Gastrocnemius medialis (tissue), 4 donors: ENCODE data around the gene IFI6. TPM values are rescaled to one million over a fixed set of nuclear protein-coding genes. Genes with fewer than 3 reads are reported as not detected.

Source experiments
- ATAC-seq, 2 donors: fragments of 150-250 bp; one replicate each; pipeline ENCODE4 v1.9.1; 2016
- DNase-seq, 2 donors: peaks; one replicate each; pipeline ENCODE4 v3.0.0-alpha.2; 2019
- H3K27ac ChIP-seq, 4 donors: fragments of 200-600 bp; sonication (generic); 1 replicate in 1 of 4; 2 replicates in 3 of 4; pipeline ENCODE4 v1.5.1; 2016 to 2018; ENCODE audit warnings: mild to moderate bottlenecking in 2 of 4, moderate library complexity in 1 of 4
- H3K27me3 ChIP-seq, 3 donors: fragments of 200-600 bp; sonication (generic) in 2 of 3; 1 replicate in 1 of 3; 2 replicates in 2 of 3; pipeline versions ENCODE4 v1.5.1 to v1.6.0; 2016 to 2019; ENCODE audit warnings: mild to moderate bottlenecking in 1 of 3, moderate library complexity in 1 of 3
- H3K36me3 ChIP-seq, 2 donors: fragments of 200-600 bp; sonication (generic) in 1 of 2; one replicate each; pipeline ENCODE4 v1.5.1; 2017 to 2018
- H3K4me1 ChIP-seq, 2 donors: fragments of 200-600 bp; sonication (generic) in 1 of 2; one replicate each; pipeline ENCODE4 v1.5.1; 2016 to 2017; ENCODE audit warnings: mild to moderate bottlenecking in 2 of 2
- H3K4me3 ChIP-seq, 4 donors: fragments of 200-600 bp; sonication (generic) in 3 of 4; 1 replicate in 1 of 4; 2 replicates in 3 of 4; pipeline ENCODE4 v1.5.1; 2016 to 2019; ENCODE audit warnings: mild to moderate bottlenecking in 2 of 4
- H3K9me3 ChIP-seq, 3 donors: fragments of 200-600 bp; sonication (generic) in 2 of 3; 1 replicate in 1 of 3; 2 replicates in 2 of 3; pipeline ENCODE4 v1.5.1; 2016 to 2019
- POLR2A ChIP-seq, 2 donors: fragments of 450-650 bp; IDR thresholded peaks; one replicate each; pipeline ENCODE4 v1.6.1; 2017; ENCODE audit warnings: antibody characterized with exemption in 2 of 2, mild to moderate bottlenecking in 2 of 2, moderate library complexity in 2 of 2
- in situ Hi-C, 4 donors: fragments of 200-750 bp; cut with MboI; loops; one replicate each; pipeline versions ENCODE4 v1.15.0 to v1.8.0; 2017; ENCODE audit warnings: low sequenced_read_pairs in 4 of 4
- intact Hi-C: fragments of 100-400 bp; cut with DNase I; formaldehyde crosslinking; loops from one replicate; pipeline ENCODE4 v1.15.1; 2023; ENCODE audit warnings: low total_unique reads
- total RNA-seq, 4 donors: library from RNA; depleted of rRNA; stranded (reverse); fragments of >200 nt; gene quantifications; one replicate each; pipeline versions ENCODE4 v1.1.0 to v1.2.3, GENCODE V29; 2016
- TF ChIP-seq, protein P1 (sequence below), 5 experiments: fragments of 450-650 bp in 3 of 5; fragments of 200-600 bp in 2 of 5; sonication (generic) in 2 of 5; IDR thresholded peaks in 4 of 5; conservative IDR thresholded peaks in 1 of 5; 1 replicate in 4 of 5; 2 replicates in 1 of 5; pipeline ENCODE4 v1.5.1; 2016 to 2019; ENCODE audit warnings: antibody characterized with exemption in 5 of 5, mild to moderate bottlenecking in 3 of 5, moderate library complexity in 3 of 5

The IFI6 gene
- total RNA-seq, 4 donors from 2014 or later: 7.7 to 25.1 (median 14.5) TPM

DNA sequence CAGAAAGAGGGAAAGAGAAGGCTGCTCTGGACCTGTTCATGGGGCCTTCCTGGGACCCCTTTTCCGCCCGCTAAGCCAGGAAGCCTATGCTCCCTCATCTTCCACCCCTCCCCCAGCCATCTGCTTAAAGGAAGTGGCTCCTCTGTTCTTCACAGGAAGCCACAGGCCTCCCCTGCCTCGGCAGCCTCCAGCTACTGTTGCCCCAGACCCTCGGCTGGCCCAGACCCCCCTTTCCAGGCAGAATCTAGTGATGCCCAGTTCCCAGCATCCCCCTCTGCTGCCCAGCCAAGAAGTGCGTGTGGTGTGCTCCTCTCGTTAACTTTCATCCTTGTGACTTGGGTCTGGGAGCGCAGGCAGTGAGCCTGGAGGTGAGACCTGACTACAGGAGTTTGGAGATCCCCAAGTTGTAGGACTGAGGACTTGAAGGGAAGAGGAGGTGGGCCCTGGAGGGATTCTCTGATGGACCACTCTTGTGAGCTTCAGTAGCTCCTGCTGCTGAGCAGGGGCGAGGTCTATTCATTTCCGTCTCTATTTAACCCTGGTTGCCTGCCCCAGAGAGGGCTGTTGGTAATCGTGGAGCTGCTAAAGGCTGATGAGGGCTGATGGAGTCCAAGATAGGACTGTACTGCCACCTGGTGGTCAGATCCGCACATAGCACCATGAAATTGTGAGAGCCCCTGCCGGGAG lies 9.1 kb downstream of the IFI6 start:
- Histone ChIP-seq H3K27me3 (no peaks in the 10 kb centered on the region), H3K4me1 (peaks cover 0 to 20% of the 10 kb centered on the region in 2 donors), H3K4me3 (no peak overlapping the region), H3K36me3 (no peaks in the 10 kb centered on the region), H3K9me3 (no peaks in the 10 kb centered on the region), H3K27ac (peak overlapping the region in 3 of 4 donors; percentile 48 to 74 (median 66))
- in situ Hi-C loops (loop anchor here in 3 of 4 donors (5.0 to 10.0 kb wide), 3 partner anchors 51 to 268 kb away; partner anchors contain the start of gene GPR3 (in 2 of the 3)), intact Hi-C loops (loop anchor here (1.0 to 5.0 kb wide), 4 partner anchors 36 to 361 kb away; partner anchors contain the start of gene GPR3)
- TF ChIP-seq, protein P1, sequence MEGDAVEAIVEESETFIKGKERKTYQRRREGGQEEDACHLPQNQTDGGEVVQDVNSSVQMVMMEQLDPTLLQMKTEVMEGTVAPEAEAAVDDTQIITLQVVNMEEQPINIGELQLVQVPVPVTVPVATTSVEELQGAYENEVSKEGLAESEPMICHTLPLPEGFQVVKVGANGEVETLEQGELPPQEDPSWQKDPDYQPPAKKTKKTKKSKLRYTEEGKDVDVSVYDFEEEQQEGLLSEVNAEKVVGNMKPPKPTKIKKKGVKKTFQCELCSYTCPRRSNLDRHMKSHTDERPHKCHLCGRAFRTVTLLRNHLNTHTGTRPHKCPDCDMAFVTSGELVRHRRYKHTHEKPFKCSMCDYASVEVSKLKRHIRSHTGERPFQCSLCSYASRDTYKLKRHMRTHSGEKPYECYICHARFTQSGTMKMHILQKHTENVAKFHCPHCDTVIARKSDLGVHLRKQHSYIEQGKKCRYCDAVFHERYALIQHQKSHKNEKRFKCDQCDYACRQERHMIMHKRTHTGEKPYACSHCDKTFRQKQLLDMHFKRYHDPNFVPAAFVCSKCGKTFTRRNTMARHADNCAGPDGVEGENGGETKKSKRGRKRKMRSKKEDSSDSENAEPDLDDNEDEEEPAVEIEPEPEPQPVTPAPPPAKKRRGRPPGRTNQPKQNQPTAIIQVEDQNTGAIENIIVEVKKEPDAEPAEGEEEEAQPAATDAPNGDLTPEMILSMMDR (IDR thresholded peaks at IDR 0.05 in 4 of 5, conservative IDR thresholded peaks at IDR 0.05 in 1 of 5): peak; percentile 91 to 98 (median 94)
- TF ChIP-seq POLR2A (IDR thresholded peaks at IDR 0.05): no peak
- DNase-seq (peak; percentile 53 to 75), ATAC-seq (peak; percentile 51 to 60)

DNA sequence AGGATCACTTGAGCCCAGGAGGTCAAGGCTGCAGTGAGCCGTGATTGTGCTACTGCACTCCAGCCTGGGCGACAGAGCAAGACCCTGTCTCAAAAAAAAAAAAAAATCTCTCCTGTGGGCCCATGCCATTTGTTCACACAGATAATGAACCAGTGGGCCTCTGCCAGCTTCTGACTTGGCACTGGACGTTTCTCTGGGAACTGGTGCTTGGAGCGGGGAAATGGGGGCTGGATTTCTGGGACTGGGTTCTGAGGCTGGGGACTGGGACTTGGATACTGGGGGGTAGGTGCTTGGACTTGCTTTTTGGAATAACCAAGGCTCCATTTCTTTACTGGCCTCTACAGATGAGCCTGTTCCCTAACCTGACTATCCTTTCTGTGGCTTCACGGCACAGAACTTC lies 9.7 kb downstream of the IFI6 start:
- TF ChIP-seq, protein P1 (IDR thresholded peaks at IDR 0.05 in 4 of 5, conservative IDR thresholded peaks at IDR 0.05 in 1 of 5): no peak
- TF ChIP-seq POLR2A (IDR thresholded peaks at IDR 0.05): no peak
- intact Hi-C loops: loop anchor here (2.0 to 5.0 kb wide), 3 partner anchors 35 to 360 kb away; partner anchors contain the start of gene GPR3
- H3K27ac ChIP-seq: peak overlapping the region in 3 of 4 donors; percentile 48 to 74 (median 66)

GRCh38 chr1:27661412-27662075 lies 10.4 kb downstream of the IFI6 start:
- no peak for ATAC-seq
- in situ Hi-C loops: loop anchor here in 3 of 4 donors (5.0 to 10.0 kb wide), 3 partner anchors 49 to 267 kb away; partner anchors contain the start of gene GPR3 (in 2 of the 3)
- no peak for TF ChIP-seq POLR2A (IDR thresholded peaks at IDR 0.05)
- TF ChIP-seq, protein P1 (IDR thresholded peaks at IDR 0.05 in 4 of 5, conservative IDR thresholded peaks at IDR 0.05 in 1 of 5): no peak
- Histone ChIP-seq H3K4me1 (peaks cover 0 to 23% of the 10 kb centered on the region in 2 donors), H3K36me3 (no peaks in the 10 kb centered on the region), H3K27ac (peak overlapping the region in 1 of 4 donors; percentile 89), H3K4me3 (no peak overlapping the region), H3K9me3 (no peaks in the 10 kb centered on the region), H3K27me3 (no peaks in the 10 kb centered on the region)
- intact Hi-C loops: loop anchor here (2.0 to 5.0 kb wide), 4 partner anchors 34 to 359 kb away; partner anchors contain the start of gene GPR3
- DNase-seq: no peak

More for the DNA sequence above, 9.7 kb downstream of the IFI6 start:
- peaks cover 0 to 20% of the 10 kb centered on the region in 2 donors for H3K4me1 ChIP-seq
- DNase-seq (no peak), ATAC-seq (no peak)
- no peaks in the 10 kb centered on the region for H3K36me3 ChIP-seq
- H3K27me3 ChIP-seq: no peaks in the 10 kb centered on the region
- H3K4me3 ChIP-seq: no peak overlapping the region
- H3K9me3 ChIP-seq: no peaks in the 10 kb centered on the region
- in situ Hi-C loops: loop anchor here in 3 of 4 donors (5.0 to 10.0 kb wide), 3 partner anchors 50 to 267 kb away; partner anchors contain the start of gene GPR3 (in 2 of the 3)

DNA sequence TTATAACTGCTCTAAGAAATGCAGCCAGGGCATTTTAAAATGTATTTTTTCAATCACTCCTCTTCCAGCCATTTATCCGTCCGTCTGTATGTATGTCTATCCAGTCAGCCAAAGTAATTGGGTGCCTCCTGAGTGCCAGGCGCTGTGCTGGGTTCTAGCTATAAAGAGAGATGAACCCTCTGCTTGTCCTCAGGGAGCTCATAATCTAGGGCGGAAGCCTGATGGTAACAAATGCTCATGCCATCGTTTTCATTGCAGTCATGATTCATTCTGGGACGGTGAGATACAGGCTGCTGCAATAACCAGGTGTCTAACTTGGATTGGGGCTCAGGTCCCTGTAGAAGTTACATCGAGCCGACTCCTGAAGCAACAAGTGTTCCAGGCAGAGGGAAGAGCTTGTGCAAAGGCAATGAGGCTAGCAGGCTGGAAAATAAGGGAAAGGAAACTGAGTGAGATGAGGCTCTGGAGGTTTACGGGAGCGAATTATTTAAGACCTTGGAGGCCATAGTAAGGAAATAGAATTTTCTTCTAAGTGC lies 11.6 kb downstream of the IFI6 start:
- TF ChIP-seq, protein P1 (IDR thresholded peaks at IDR 0.05 in 4 of 5, conservative IDR thresholded peaks at IDR 0.05 in 1 of 5): no peak
- DNase-seq (peak in 1 of 2 donors; percentile 53), ATAC-seq (peak in 1 of 2 donors; percentile 32)
- H3K36me3 ChIP-seq: no peaks in the 10 kb centered on the region
- peak overlapping the region; percentile 49 to 64 (median 55) for H3K4me3 ChIP-seq
- in situ Hi-C loops: loop anchor here in 3 of 4 donors (5.0 to 10.0 kb wide), 3 partner anchors 48 to 266 kb away; partner anchors contain the start of gene GPR3 (in 2 of the 3)
- H3K4me1 ChIP-seq: peaks cover 8 to 35% of the 10 kb centered on the region in 2 donors
- intact Hi-C loops: loop anchor here (2.0 to 5.0 kb wide), 3 partner anchors 33 to 358 kb away; no protein-coding TSS in a partner anchor
- no peaks in the 10 kb centered on the region for H3K9me3 ChIP-seq
- H3K27ac ChIP-seq: peak overlapping the region; percentile 85 to 93 (median 88)
- no peaks in the 10 kb centered on the region for H3K27me3 ChIP-seq
